H1 (cell line): ENCODE measurements around the gene SNX21. TPM values are rescaled to one million over a fixed set of nuclear protein-coding genes. Genes with fewer than 3 reads are reported as not detected.

Experiments
- CTCF ChIA-PET: fragments of 300-600 bp; sonication (Branson Sonifier 250); formaldehyde crosslinking; loops from one replicate; lab custom pipeline; 2021; ENCODE audit not compliant: partially characterized antibody; lab: Charles Lee
- POLR2A ChIA-PET: fragments of 300-600 bp; sonication (Branson Sonifier 250); formaldehyde crosslinking; loops from one replicate; lab custom pipeline; 2021; ENCODE audit warnings: inconsistent platforms; ENCODE audit not compliant: partially characterized antibody; lab: Charles Lee
- DNase-seq, 2 experiments: peaks; one replicate each; pipeline versions ENCODE4 v3.0.0 to v3.0.0-alpha.2; 2010 to 2022; ENCODE audit warnings: low spot score in 2 of 2, low read depth in 1 of 2, mixed read lengths in 1 of 2
- FAIRE-seq: peaks from 2 replicates; lab custom pipeline; 2011; peaks lifted over from hg19 to GRCh38; lab: Jason Lieb, UNC
- H2AFZ ChIP-seq: 2 replicates; pipeline ENCODE4 v1.8.1; 2012; ENCODE audit warnings: low read length, inconsistent platforms
- H2AK5ac ChIP-seq: 2 replicates; pipeline ENCODE4 v1.6.1; 2013; ENCODE audit warnings: low read depth, low read length
- H2BK120ac ChIP-seq: replicated peaks from 2 replicates; pipeline ENCODE3; 2013; ENCODE audit warnings: low read depth, low read length, inconsistent platforms
- H2BK12ac ChIP-seq: 2 replicates; pipeline ENCODE4 v1.6.1; 2013; ENCODE audit warnings: low read depth, low read length
- H2BK15ac ChIP-seq: 2 replicates; pipeline ENCODE4 v1.6.1; 2013; ENCODE audit warnings: low read length
- H2BK20ac ChIP-seq: 2 replicates; pipeline ENCODE4 v1.6.1; 2013; ENCODE audit warnings: low read length
- H2BK5ac ChIP-seq: 2 replicates; pipeline ENCODE4 v1.6.1; 2013; ENCODE audit warnings: low read depth, low read length
- H3K14ac ChIP-seq: 2 replicates; pipeline ENCODE4 v1.6.1; 2013; ENCODE audit warnings: inconsistent platforms; ENCODE audit not compliant: insufficient read length
- H3K18ac ChIP-seq: 2 replicates; pipeline ENCODE4 v1.6.1; 2013; ENCODE audit warnings: low read length; ENCODE audit errors: extremely low read depth
- H3K23ac ChIP-seq: 2 replicates; pipeline ENCODE4 v1.6.1; 2013; ENCODE audit warnings: inconsistent platforms; ENCODE audit not compliant: insufficient read length
- H3K23me2 ChIP-seq: 2 replicates; pipeline ENCODE4 v1.6.1; 2013; ENCODE audit warnings: low read depth, low read length
- H3K27ac ChIP-seq: 2 replicates; pipeline ENCODE4 v1.6.1; 2011; ENCODE audit warnings: low read depth, low read length, inconsistent platforms
- H3K27me3 ChIP-seq, 4 experiments: replicated peaks in 1 of 4; 1 replicate in 1 of 4; 2 replicates in 3 of 4; pipeline versions ENCODE4 v1.6.1 to v1.8.1; 2011 to 2013; ENCODE audit warnings: low read length in 3 of 4, mild to moderate bottlenecking in 3 of 4, inconsistent platforms in 2 of 4, mixed read lengths in 2 of 4, moderate library complexity in 1 of 4; ENCODE audit not compliant: control insufficient read depth in 3 of 4, insufficient read depth in 3 of 4; ENCODE audit errors: extremely low read depth in 1 of 4
- H3K36me3 ChIP-seq, 4 experiments: 2 replicates each; pipeline versions ENCODE4 v1.6.1 to v1.8.1; 2011 to 2013; ENCODE audit warnings: mild to moderate bottlenecking in 4 of 4, low read length in 3 of 4, moderate library complexity in 2 of 4, control low read depth in 1 of 4, inconsistent platforms in 1 of 4; ENCODE audit not compliant: insufficient read depth in 4 of 4, control insufficient read depth in 2 of 4
- H3K4ac ChIP-seq: replicated peaks from 2 replicates; pipeline ENCODE3; 2013; ENCODE audit warnings: low read length, low read depth, mixed read lengths, inconsistent platforms; ENCODE audit not compliant: insufficient read length
- H3K4me1 ChIP-seq, 4 experiments: replicated peaks in 1 of 4; 1 replicate in 1 of 4; 2 replicates in 3 of 4; pipeline versions ENCODE4 v1.6.1 to v1.8.1; 2011 to 2013; ENCODE audit warnings: low read length in 3 of 4, inconsistent platforms in 2 of 4, mixed read lengths in 1 of 4; ENCODE audit not compliant: insufficient read depth in 4 of 4, control insufficient read depth in 3 of 4
- H3K4me2 ChIP-seq, 2 experiments: 2 replicates each; pipeline versions ENCODE4 v1.6.1 to v1.8.1; 2011 to 2013; ENCODE audit warnings: low read depth in 2 of 2, low read length in 2 of 2, control low read depth in 1 of 2, inconsistent platforms in 1 of 2, mild to moderate bottlenecking in 1 of 2; ENCODE audit not compliant: insufficient read depth in 1 of 2
- H3K4me3 ChIP-seq, 4 experiments: fragments of 200-600, 300-600 bp in 1 of 4; sonication (generic), shearing (Covaris generic), sonication (Bioruptor Twin) in 1 of 4; 2 replicates each; pipeline versions ENCODE4 v1.5.1 to v1.8.1; 2011 to 2016; ENCODE audit warnings: low read length in 4 of 4, low read depth in 3 of 4, control low read depth in 2 of 4, inconsistent platforms in 2 of 4, mild to moderate bottlenecking in 2 of 4, mixed read lengths in 1 of 4, moderate library complexity in 1 of 4; ENCODE audit not compliant: insufficient read depth in 2 of 4; ENCODE audit errors: extremely low read depth in 1 of 4
- H3K56ac ChIP-seq: replicated peaks from 2 replicates; pipeline ENCODE3; 2013; ENCODE audit warnings: low read depth, mild to moderate bottlenecking, mixed read lengths, low read length, inconsistent platforms; ENCODE audit not compliant: insufficient read length
- H3K79me1 ChIP-seq: 2 replicates; pipeline ENCODE4 v1.6.1; 2013; ENCODE audit warnings: low read depth, low read length, control low read depth
- H3K79me2 ChIP-seq, 2 experiments: 2 replicates each; pipeline versions ENCODE4 v1.6.1 to v1.8.1; 2012 to 2013; ENCODE audit warnings: low read length in 2 of 2, mild to moderate bottlenecking in 2 of 2, inconsistent platforms in 1 of 2; ENCODE audit not compliant: insufficient read depth in 2 of 2, control insufficient read depth in 1 of 2
- H3K9ac ChIP-seq, 4 experiments: replicated peaks in 1 of 4; 1 replicate in 1 of 4; 2 replicates in 3 of 4; pipeline versions ENCODE4 v1.6.1 to v1.8.1; 2011 to 2013; ENCODE audit warnings: low read depth in 3 of 4, low read length in 3 of 4, control low read depth in 2 of 4, mild to moderate bottlenecking in 2 of 4, moderate library complexity in 2 of 4, inconsistent platforms in 1 of 4; ENCODE audit errors: extremely low read depth in 1 of 4
- H3K9me3 ChIP-seq, 2 experiments: 2 replicates each; pipeline versions ENCODE4 v1.6.1 to v1.8.1; 2012 to 2013; ENCODE audit warnings: mild to moderate bottlenecking in 2 of 2, moderate library complexity in 2 of 2, control low read depth in 1 of 2, inconsistent platforms in 1 of 2, low read depth in 1 of 2, low read length in 1 of 2, mixed read lengths in 1 of 2; ENCODE audit not compliant: insufficient read depth in 2 of 2
- H4K20me1 ChIP-seq, 2 experiments: replicated peaks in 1 of 2; 2 replicates each; pipeline versions ENCODE3 to v1.8.1; 2011 to 2013; ENCODE audit warnings: inconsistent platforms in 2 of 2, low read length in 2 of 2, mild to moderate bottlenecking in 1 of 2; ENCODE audit not compliant: insufficient read depth in 2 of 2, control insufficient read depth in 1 of 2
- H4K5ac ChIP-seq: 2 replicates; pipeline ENCODE4 v1.6.1; 2013; ENCODE audit warnings: low read length, low read depth, mixed read lengths, inconsistent platforms; ENCODE audit not compliant: insufficient read length
- H4K8ac ChIP-seq: 2 replicates; pipeline ENCODE4 v1.8.0; 2013; ENCODE audit warnings: mild to moderate bottlenecking, moderate library complexity, low read length, inconsistent platforms; ENCODE audit not compliant: insufficient read depth; ENCODE audit errors: extremely low read depth
- H4K91ac ChIP-seq: replicated peaks from 2 replicates; pipeline ENCODE3; 2013; ENCODE audit warnings: low read length, mixed read lengths, inconsistent platforms; ENCODE audit not compliant: insufficient read length
- BCL11A ChIP-seq, 2 experiments: IDR thresholded peaks; one replicate each; pipeline ENCODE4 v1.6.1; 2011; ENCODE audit warnings: low read depth in 2 of 2, low read length in 2 of 2, mild to moderate bottlenecking in 2 of 2
- EP300 ChIP-seq, 2 experiments: IDR thresholded peaks; 1 replicate in 1 of 2; 2 replicates in 1 of 2; pipeline ENCODE4 v1.6.1; 2011 to 2012; ENCODE audit warnings: low read depth in 2 of 2, low read length in 2 of 2, mild to moderate bottlenecking in 2 of 2, borderline replicate concordance in 1 of 2, inconsistent platforms in 1 of 2, moderate library complexity in 1 of 2
- KDM1A ChIP-seq: fragments of 200-600, 300-600 bp; sonication (generic); IDR thresholded peaks from 2 replicates; pipeline ENCODE4 v1.7.1; 2016; ENCODE audit warnings: mild to moderate bottlenecking, low read length, borderline replicate concordance
- POLR2A ChIP-seq, 2 experiments: IDR thresholded peaks; 1 replicate in 1 of 2; 2 replicates in 1 of 2; pipeline ENCODE4 v1.6.1; 2011; ENCODE audit warnings: low read depth in 2 of 2, low read length in 2 of 2, mild to moderate bottlenecking in 2 of 2; ENCODE audit errors: control extremely low read depth in 1 of 2
- SIN3A ChIP-seq, 2 experiments: IDR thresholded peaks in 1 of 2; conservative IDR thresholded peaks in 1 of 2; 2 replicates each; pipeline ENCODE4 v1.6.1; 2011 to 2012; ENCODE audit warnings: low read length in 2 of 2, improper control_type of control experiment in 1 of 2, low read depth in 1 of 2, mild to moderate bottlenecking in 1 of 2
- SP4 ChIP-seq: IDR thresholded peaks from 2 replicates; pipeline ENCODE4 v1.6.1; 2012; ENCODE audit warnings: low read length, inconsistent platforms
- TAF1 ChIP-seq: IDR thresholded peaks from 2 replicates; pipeline ENCODE4 v1.6.1; 2011; ENCODE audit warnings: mild to moderate bottlenecking, low read depth, low read length
- WGBS, 2 experiments: shearing (Covaris generic) in 1 of 2; methylation state at CpG; one replicate each; pipeline versions ENCODE4 v1.1.6 to v1.1.7; 2013 to 2015; ENCODE audit warnings: low lambda C conversion rate in 2 of 2, mixed read lengths in 2 of 2, inconsistent platforms in 1 of 2, low coverage in 1 of 2, missing lambda C conversion rate in 1 of 2; ENCODE audit not compliant: insufficient replicate concordance in 2 of 2, insufficient coverage in 1 of 2, insufficient read length in 1 of 2; ENCODE audit errors: extremely low coverage in 1 of 2, missing lambda C conversion rate in 1 of 2; 5-methylcytosine and 5-hydroxymethylcytosine counted together
- long read RNA-seq, 2 experiments: library from RNA in 1 of 2; library from capped mRNA in 1 of 2; stranded (forward); transcript quantifications; one replicate each; pipeline ENCODE4 v2.0.0, GENCODE V29; 2021; ENCODE audit warnings: inconsistent platforms in 1 of 2
- polyA minus RNA-seq, 3 experiments: library from RNA; depleted of rRNA, polyadenylated mRNA; stranded (reverse); fragments of >200 nt; gene quantifications; 1 replicate in 2 of 3; 2 replicates in 1 of 3; pipeline ENCODE4 v1.2.3, GENCODE V29; 2011
- polyA plus RNA-seq, 7 experiments: library from polyadenylated mRNA; depleted of rRNA in 3 of 7; stranded (reverse) in 5 of 7; unstranded in 2 of 7; fragments of >200 nt in 5 of 7; fragments of 200-250 nt in 2 of 7; gene quantifications; 1 replicate in 5 of 7; 2 replicates in 1 of 7; 4 replicates in 1 of 7; pipeline versions ENCODE4 v1.2.1 to v1.2.3, GENCODE V29; 2011 to 2013; ENCODE audit warnings: missing spikeins in 2 of 7, mixed read lengths in 2 of 7
- total RNA-seq: library from RNA; stranded (reverse); fragmentation: NEBNext Ultra II Directional; extraction: Animal tissue kit (Norgen Biotek cat#: 25700); gene quantifications from 2 replicates; pipeline ENCODE4 v1.2.1, GENCODE V29; 2021

The SNX21 gene
- total RNA-seq (16.1 and 16.8 TPM in 2 replicates), polyA plus RNA-seq (2011; rRNA removed) (15.8 and 28.2 TPM in 2 replicates), polyA minus RNA-seq (2011; rRNA and poly(A)+ RNA removed) (10.1 and 11.8 TPM in 2 replicates)
- 19.5 TPM for polyA plus RNA-seq (2011; cell fraction: cytosol; rRNA removed)
- polyA plus RNA-seq (2011; cell fraction: nucleus; rRNA removed), result 32.5 TPM
- polyA plus RNA-seq (2012, experiment 1 of 2), result 7.7 to 11.1 TPM (median 10.4 TPM) in 4 replicates
- 9.3 TPM for polyA plus RNA-seq (2012, experiment 2 of 2)
- 11.8 TPM for polyA plus RNA-seq (2013, experiment 1 of 2)
- polyA plus RNA-seq (2013, experiment 2 of 2), result 12.0 TPM
- 18.1 TPM for polyA minus RNA-seq (2011; cell fraction: cytosol; rRNA and poly(A)+ RNA removed)
- 21.0 TPM for polyA minus RNA-seq (2011; cell fraction: nucleus; rRNA and poly(A)+ RNA removed)
- long read RNA-seq, experiment 1, partial matches to known transcripts, result 0 of 2 reads
- long read RNA-seq, experiment 1, other reads (novel, unspliced or antisense), result 2 of 2 reads
- long read RNA-seq, experiment 2, partial matches to known transcripts, result 0 of 2 reads
- long read RNA-seq, experiment 2, other reads (novel, unspliced or antisense), result 0 of 2 reads

DNA sequence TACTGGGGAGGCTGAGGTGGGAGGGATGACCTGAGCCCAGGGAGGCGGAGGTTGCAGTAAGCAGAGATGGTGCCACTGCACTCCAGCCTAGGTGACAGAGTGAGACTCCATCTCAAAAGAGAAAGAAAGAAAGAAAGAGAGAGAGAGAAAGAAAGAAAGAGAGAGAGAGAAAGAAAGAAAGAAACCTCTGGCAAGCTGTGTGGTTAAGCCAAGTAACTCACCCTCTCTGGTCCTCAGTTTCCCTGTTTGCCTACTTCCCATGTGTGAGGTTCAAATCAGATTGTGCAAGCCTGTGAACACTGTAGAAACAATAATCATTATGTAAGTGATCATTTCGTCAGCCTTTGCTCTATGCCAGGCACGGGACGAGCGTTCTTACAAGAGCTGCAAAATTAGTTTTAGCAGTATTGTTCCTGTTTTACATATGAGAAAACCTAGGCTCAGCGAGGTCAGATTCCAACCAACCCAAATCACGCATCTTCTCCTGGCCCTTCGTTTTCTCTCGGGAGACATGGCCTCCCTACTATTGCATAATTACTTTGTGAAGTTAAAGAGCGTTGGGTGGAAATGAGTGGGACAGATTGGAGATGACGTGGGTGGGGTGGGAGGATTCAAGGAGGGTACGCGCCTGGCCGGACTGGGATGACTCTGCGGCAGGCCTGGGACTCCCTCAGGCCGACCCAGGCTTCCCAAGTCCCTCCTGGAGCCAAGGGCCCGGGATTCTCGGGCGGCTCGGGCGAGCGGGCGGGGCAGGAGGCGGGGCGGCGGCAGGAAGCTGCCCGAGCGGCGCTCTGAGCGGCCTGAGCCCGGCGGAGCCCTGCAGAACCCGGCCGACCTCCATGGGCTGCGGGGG is at the start of gene SNX21:
Gene SNX21, plus strand, starts transcription at position 770 of the 853 bp plus-strand sequence. CDS start 121 bp downstream, outside the sequence.
- Histone ChIP-seq H2AFZ (peak within 1 kb of the TSS; percentile 47; the same call in 1 of the 2 replicates), H2AK5ac (no peak within 1 kb of the TSS), H4K8ac (peak within 1 kb of the TSS; percentile 90), H2BK5ac (peak within 1 kb of the TSS; percentile 83; the same call in 1 of the 2 replicates), H3K79me1 (peaks cover 9% of the 10 kb centered on the region), H2BK12ac (0 out of 2 replicates have a peak within 1 kb of the TSS, but pooled peaks have one; percentile 0), H3K79me2 (peaks cover 0 to 11% of the 10 kb centered on the region in 2 experiments; a peak in 1 of 4 replicates), H3K4me2 (peak within 1 kb of the TSS; percentile 87 to 88), H3K27ac (peak within 1 kb of the TSS; percentile 73), H4K91ac (peak within 1 kb of the TSS; percentile 75), H3K56ac (peak within 1 kb of the TSS; percentile 54), H3K4me3 (peak within 1 kb of the TSS; percentile 61 to 77 (median 74)), H3K18ac (peak within 1 kb of the TSS; percentile 88), H4K5ac (peak within 1 kb of the TSS; percentile 93), H3K4ac (peak within 1 kb of the TSS; percentile 87), H3K36me3 (peaks cover 0 to 5% (median 0%) of the 10 kb centered on the region in 4 experiments; a peak in 1 of 8 replicates), H3K27me3 (no peaks in the 10 kb centered on the region), H4K20me1 (peaks cover 0 to 4% of the 10 kb centered on the region in 2 experiments), H3K4me1 (peaks cover 0 to 17% (median 8%) of the 10 kb centered on the region in 4 experiments; a peak in 6 of 7 replicates), H3K9me3 (no peaks in the 10 kb centered on the region), H2BK20ac (no peak within 1 kb of the TSS; the same call in 1 of the 2 replicates), H3K14ac (no peak within 1 kb of the TSS), H2BK120ac (no peak within 1 kb of the TSS), H2BK15ac (no peak within 1 kb of the TSS), H3K9ac (peak within 1 kb of the TSS; percentile 43 to 67 (median 64); a peak in 6 of 7 replicates), H3K23ac (no peak within 1 kb of the TSS), H3K23me2 (peaks cover 8% of the 10 kb centered on the region; the same call in 1 of the 2 replicates)
- WGBS, 2 experiments, result 23% methylated on average over 20 of the region's 35 CpGs; no CpG with 5 or more reads in 1 of the 2 experiments
- peak in 1 of 2 experiments; percentile 90 for DNase-seq
- ChIA-PET CTCF (interaction anchor here (0.7 to 2.1 kb wide), 8 partner anchors 9 to 244 kb away, joined by 3 to 5 read pairs (median 4); no protein-coding TSS in a partner anchor), POLR2A (interaction anchor here (1.0 to 13.8 kb wide), 18 partner anchors 10 to 139 kb away, joined by 3 to 178 read pairs (median 4); partner anchors contain the start of genes ACOT8, PCIF1, UBE2C and ZNF335)
- no peak for FAIRE-seq
- TF ChIP-seq TAF1, result peak; percentile 56; the same call in 1 of the 2 replicates
- TF ChIP-seq BCL11A (IDR thresholded peaks at IDR 0.05; ENCODE audit: low read depth in 2 of 2, low read length in 2 of 2), result no peak
- TF ChIP-seq SIN3A (conservative IDR thresholded peaks at IDR 0.05 in 1 of 2, IDR thresholded peaks at IDR 0.05 in 1 of 2; ENCODE audit: low read depth in 1 of 2, low read length in 2 of 2), result no peak
- 0 out of 2 replicates have a peak, but pooled peaks have one; percentile 7 for TF ChIP-seq SP4
- peak in 1 of 2 experiments; percentile 14; a peak in 1 of 3 replicates for TF ChIP-seq EP300 (IDR thresholded peaks at IDR 0.05; ENCODE audit: borderline replicate concordance in 1 of 2, low read depth in 2 of 2, low read length in 2 of 2)
- TF ChIP-seq KDM1A, result peak; percentile 60; the same call in 1 of the 2 replicates
- peak in 1 of 2 experiments; percentile 58; a peak in 1 of 3 replicates for TF ChIP-seq POLR2A (IDR thresholded peaks at IDR 0.05; ENCODE audit: control extremely low read depth in 1 of 2, low read depth in 2 of 2, low read length in 2 of 2)
